ENCODE measurements around the gene ADARB2.

ADARB2 gene

DNA sequence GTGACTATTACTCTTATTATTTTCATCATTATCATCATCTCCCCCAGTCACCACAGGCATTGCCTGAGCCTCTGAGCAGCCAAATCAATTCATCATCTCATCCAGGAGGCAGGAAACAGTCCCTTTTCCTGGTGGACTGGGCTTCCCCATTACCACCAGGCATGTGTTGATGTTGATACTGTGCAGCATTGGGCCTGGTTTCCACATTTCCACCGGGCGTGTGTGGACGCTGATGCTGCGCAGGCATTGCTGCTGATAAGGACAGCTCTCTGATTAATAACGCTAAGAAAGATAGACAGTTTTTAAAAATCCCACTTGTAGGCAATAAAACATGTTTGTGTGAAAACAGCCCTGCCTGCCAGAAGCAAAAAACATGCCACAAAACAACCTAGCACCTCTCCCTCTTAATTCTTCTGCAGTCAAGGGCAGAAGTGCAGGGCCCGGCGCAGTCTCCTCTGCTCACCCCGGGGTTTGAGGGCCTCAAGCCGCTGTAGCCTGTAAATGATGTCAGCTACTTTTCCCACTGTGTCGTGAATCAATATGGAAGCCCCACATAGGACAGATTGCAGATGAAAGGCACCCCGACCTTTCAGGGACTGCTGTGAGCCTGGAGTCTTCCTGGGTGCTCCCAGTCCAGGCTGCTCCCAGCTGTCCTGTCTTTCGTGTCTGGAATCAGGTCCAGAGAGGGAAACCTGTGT is 465.1 kb downstream of the ADARB2 start:
- no peak overlapping the region for H3K4me2 ChIP-seq (ENCODE audit: low read length)
- H3F3A ChIP-seq (ENCODE audit: control insufficient read depth, insufficient read depth) = no peaks in the 10 kb centered on the region
- H3K9me2 ChIP-seq (replicated peaks; ENCODE audit: control insufficient read depth, low read length) = no peaks in the 10 kb centered on the region
- H3K27me3 ChIP-seq (ENCODE audit: control insufficient read depth, low read length) = no peaks in the 10 kb centered on the region
- no peaks in the 10 kb centered on the region for H4K20me1 ChIP-seq (ENCODE audit: control insufficient read depth, insufficient read depth, low read depth, low read length)
- no peaks in the 10 kb centered on the region for H3K79me2 ChIP-seq (ENCODE audit: control insufficient read depth, low read length)
- H3K9me3 ChIP-seq (ENCODE audit: control insufficient read depth, insufficient read depth, low read length) = no peaks in the 10 kb centered on the region
- H3K27ac ChIP-seq (ENCODE audit: low read depth, low read length) = no peak overlapping the region
- no peaks in the 10 kb centered on the region for H3K4me1 ChIP-seq (ENCODE audit: control insufficient read depth, low read length)
- no peaks in the 10 kb centered on the region for H3K36me3 ChIP-seq (ENCODE audit: control insufficient read depth, low read length)
- TF ChIP-seq EZH2phosphoT487 (IDR thresholded peaks at IDR 0.05; ENCODE audit: borderline replicate concordance, low read length) (no peak), CTCF (IDR thresholded peaks at IDR 0.05; ENCODE audit: low read depth, low read length, poor library complexity, severe bottlenecking) (no peak)
- no peak overlapping the region for H3K4me3 ChIP-seq (ENCODE audit: low read length)

DNA sequence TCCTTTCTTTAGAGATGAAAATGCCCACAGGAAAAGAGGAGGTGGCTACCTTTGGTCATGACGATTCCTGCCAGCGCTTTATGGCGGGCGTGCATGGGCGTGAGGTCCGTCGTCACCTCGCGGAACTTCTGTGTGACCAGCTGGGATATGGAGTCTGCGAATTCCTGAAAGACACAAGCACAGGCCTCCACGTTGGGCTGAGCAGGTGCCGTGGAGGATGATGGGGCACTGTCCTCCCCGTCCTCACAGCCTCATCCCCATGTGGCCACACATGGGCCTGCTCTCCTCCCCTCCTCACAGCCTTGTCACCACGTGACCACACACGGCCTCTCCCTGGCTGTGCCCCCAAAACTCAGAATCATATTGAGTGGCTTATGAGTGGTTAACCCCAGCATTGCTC is 466.4 kb downstream of the ADARB2 start:
- Histone ChIP-seq H3K4me3 (ENCODE audit: low read length) (no peak overlapping the region), H3K9me2 (replicated peaks; ENCODE audit: control insufficient read depth, low read length) (no peaks in the 10 kb centered on the region), H3K79me2 (ENCODE audit: control insufficient read depth, low read length) (no peaks in the 10 kb centered on the region), H3F3A (ENCODE audit: control insufficient read depth, insufficient read depth) (no peaks in the 10 kb centered on the region), H3K9me3 (ENCODE audit: control insufficient read depth, insufficient read depth, low read length) (no peaks in the 10 kb centered on the region), H3K36me3 (ENCODE audit: control insufficient read depth, low read length) (no peaks in the 10 kb centered on the region), H3K4me1 (ENCODE audit: control insufficient read depth, low read length) (no peaks in the 10 kb centered on the region), H3K4me2 (ENCODE audit: low read length) (no peak overlapping the region), H3K27ac (ENCODE audit: low read depth, low read length) (no peak overlapping the region), H3K27me3 (ENCODE audit: control insufficient read depth, low read length) (no peaks in the 10 kb centered on the region), H4K20me1 (ENCODE audit: control insufficient read depth, insufficient read depth, low read depth, low read length) (no peaks in the 10 kb centered on the region)
- no peak for TF ChIP-seq EZH2phosphoT487 (IDR thresholded peaks at IDR 0.05; ENCODE audit: borderline replicate concordance, low read length)
- no peak for TF ChIP-seq CTCF (IDR thresholded peaks at IDR 0.05; ENCODE audit: low read depth, low read length, poor library complexity, severe bottlenecking)

- no peaks in the 10 kb centered on the region for H3K36me3 ChIP-seq (ENCODE audit: control insufficient read depth, low read length)
- H3K4me3 ChIP-seq (ENCODE audit: low read length) = no peak overlapping the region
- no peaks in the 10 kb centered on the region for H3F3A ChIP-seq (ENCODE audit: control insufficient read depth, insufficient read depth)
- no peaks in the 10 kb centered on the region for H3K79me2 ChIP-seq (ENCODE audit: control insufficient read depth, low read length)
- no peaks in the 10 kb centered on the region for H3K4me1 ChIP-seq (ENCODE audit: control insufficient read depth, low read length)
- no peaks in the 10 kb centered on the region for H4K20me1 ChIP-seq (ENCODE audit: control insufficient read depth, insufficient read depth, low read depth, low read length)
- H3K27me3 ChIP-seq (ENCODE audit: control insufficient read depth, low read length) = no peaks in the 10 kb centered on the region
- H3K27ac ChIP-seq (ENCODE audit: low read depth, low read length) = no peak overlapping the region
- H3K9me3 ChIP-seq (ENCODE audit: control insufficient read depth, insufficient read depth, low read length) = no peaks in the 10 kb centered on the region
- no peak for TF ChIP-seq CTCF (IDR thresholded peaks at IDR 0.05; ENCODE audit: low read depth, low read length, poor library complexity, severe bottlenecking)
- no peak for TF ChIP-seq EZH2phosphoT487 (IDR thresholded peaks at IDR 0.05; ENCODE audit: borderline replicate concordance, low read length)
- H3K4me2 ChIP-seq (ENCODE audit: low read length) = no peak overlapping the region
- no peaks in the 10 kb centered on the region for H3K9me2 ChIP-seq (replicated peaks; ENCODE audit: control insufficient read depth, low read length)
These were observed 466.8 kb downstream of the ADARB2 start for GRCh38 chr10:1270490-1270889.

Data from DOHH2 (cell line).